Neural progenitor cell (in vitro differentiated cells): ENCODE data around the gene KAT2B. TPM values are rescaled to one million over a fixed set of nuclear protein-coding genes. Genes with fewer than 3 reads are reported as not detected.

ENCODE experiments used
- DNase-seq: peaks from one replicate; pipeline ENCODE4 v3.0.0-alpha.2; 2016; ENCODE audit warnings: low spot score
- H2AFZ ChIP-seq: fragments of 200-600 bp; sonication (generic); replicated peaks from 2 replicates; pipeline ENCODE4 v1.6.1; 2016; ENCODE audit warnings: antibody characterized with exemption
- H3F3A ChIP-seq: fragments of 200-600 bp; sonication (generic); 2 replicates; pipeline ENCODE4 v1.6.1; 2016; ENCODE audit warnings: antibody characterized with exemption, low read depth
- H3K27ac ChIP-seq: fragments of 200-600 bp; sonication (generic); 2 replicates; pipeline ENCODE4 v1.5.1; 2016; ENCODE audit warnings: mild to moderate bottlenecking
- H3K27me3 ChIP-seq: fragments of 200-600 bp; sonication (generic); 2 replicates; pipeline ENCODE4 v1.6.1; 2016; ENCODE audit warnings: mild to moderate bottlenecking, moderate library complexity
- H3K36me3 ChIP-seq: fragments of 200-600 bp; sonication (generic); 2 replicates; pipeline ENCODE4 v1.5.1; 2016
- H3K4me1 ChIP-seq: fragments of 200-600 bp; sonication (generic); 2 replicates; pipeline ENCODE4 v1.6.1; 2016; ENCODE audit warnings: mixed run types
- H3K4me2 ChIP-seq: fragments of 200-600 bp; sonication (generic); 2 replicates; pipeline ENCODE4 v1.6.1; 2016
- H3K4me3 ChIP-seq: fragments of 200-600 bp; sonication (generic); 2 replicates; pipeline ENCODE4 v1.5.1; 2016
- H3K79me2 ChIP-seq: fragments of 200-600 bp; sonication (generic); 2 replicates; pipeline ENCODE4 v1.6.1; 2016; ENCODE audit warnings: low read depth
- H3K9ac ChIP-seq: fragments of 200-600 bp; sonication (generic); 2 replicates; pipeline ENCODE4 v1.6.1; 2016
- H3K9me3 ChIP-seq: fragments of 200-600 bp; sonication (generic); 2 replicates; pipeline ENCODE4 v1.5.1; 2016; ENCODE audit warnings: low read depth
- H4K20me1 ChIP-seq: fragments of 200-600 bp; sonication (generic); 2 replicates; pipeline ENCODE4 v1.6.1; 2016; ENCODE audit warnings: low read depth
- H3K27ac Mint-ChIP-seq: 3 replicates; pipeline ENCODE4 v1.8.0; 2021; ENCODE audit warnings: mixed read lengths
- H3K27me3 Mint-ChIP-seq: 2 replicates; pipeline ENCODE4 v1.8.0; 2022; ENCODE audit warnings: low read depth, mild to moderate bottlenecking, inconsistent platforms, moderate library complexity, mixed read lengths; ENCODE audit not compliant: insufficient read depth
- H3K36me3 Mint-ChIP-seq: 3 replicates; pipeline ENCODE4 v1.8.0; 2021; ENCODE audit warnings: mixed read lengths
- H3K4me1 Mint-ChIP-seq: 3 replicates; pipeline ENCODE4 v1.8.0; 2021; ENCODE audit warnings: mixed read lengths
- H3K4me3 Mint-ChIP-seq: 3 replicates; pipeline ENCODE4 v1.8.0; 2021; ENCODE audit warnings: mild to moderate bottlenecking, moderate library complexity, mixed read lengths
- H3K9me3 Mint-ChIP-seq: 3 replicates; pipeline ENCODE4 v1.8.0; 2020; ENCODE audit warnings: mixed read lengths
- EZH2 ChIP-seq: fragments of 200-600 bp; sonication (generic); IDR thresholded peaks from 2 replicates; pipeline ENCODE4 v1.6.1; 2017; ENCODE audit warnings: antibody characterized with exemption, mild to moderate bottlenecking, moderate library complexity
- EZH2phosphoT487 ChIP-seq: fragments of 200-600 bp; sonication (generic); IDR thresholded peaks from 2 replicates; pipeline ENCODE4 v1.6.1; 2017; ENCODE audit warnings: antibody characterized with exemption
- total RNA-seq: library from RNA; depleted of rRNA; stranded (reverse); fragments of >200 nt; gene quantifications from 2 replicates; pipeline ENCODE4 v1.2.3, GENCODE V29; 2015; ENCODE audit warnings: low replicate concordance
- TF ChIP-seq, protein P1 (sequence below): fragments of 200-600 bp; sonication (generic); IDR thresholded peaks from 2 replicates; pipeline ENCODE4 v1.5.1; 2017; ENCODE audit warnings: antibody characterized with exemption, mild to moderate bottlenecking

KAT2B gene
- total RNA-seq, 1 donor from 2014 or later = 21.6 TPM

DNA sequence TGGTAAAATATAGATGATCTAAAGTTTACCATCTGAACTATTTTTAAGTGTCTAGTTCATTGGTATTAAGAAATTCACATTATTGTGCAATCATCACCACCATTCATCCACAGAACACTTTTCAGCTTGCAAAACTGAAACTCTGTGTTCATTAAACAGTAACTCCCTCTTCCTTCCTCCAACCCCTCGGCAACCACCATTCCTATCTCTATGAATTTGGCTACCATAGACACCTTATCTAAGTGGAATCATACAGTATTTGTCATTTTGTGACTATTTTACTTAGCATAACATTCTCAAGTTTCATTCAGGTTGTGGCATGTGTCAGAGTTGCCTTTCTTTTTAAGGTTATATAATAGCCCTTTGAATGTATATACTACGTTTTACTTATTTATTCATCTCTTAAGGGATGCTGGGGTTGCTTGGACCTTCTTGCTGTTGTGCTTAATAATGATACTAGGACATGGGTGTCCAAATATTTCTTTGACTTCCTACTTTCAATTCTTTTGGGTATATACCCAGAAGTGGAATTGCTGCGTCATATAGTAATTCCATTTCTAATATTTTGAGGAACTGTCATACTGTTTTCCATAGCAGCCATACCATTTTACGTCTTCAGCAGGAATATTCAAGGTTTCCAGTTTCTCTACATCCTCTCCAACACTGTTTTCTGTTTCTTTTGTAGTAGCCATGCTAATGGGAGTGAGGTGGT lies 20.9 kb downstream of the KAT2B start:
- Mint-ChIP-seq H3K4me3 (no peak overlapping the region), H3K27ac (no peak overlapping the region), H3K9me3 (no peaks in the 10 kb centered on the region), H3K36me3 (peaks cover 4% of the 10 kb centered on the region), H3K4me1 (peaks cover 10% of the 10 kb centered on the region), H3K27me3 (no peaks in the 10 kb centered on the region)
- no peak overlapping the region for H3K9ac ChIP-seq
- no peak for DNase-seq
- H3F3A ChIP-seq = peaks cover 9% of the 10 kb centered on the region
- no peaks in the 10 kb centered on the region for H3K9me3 ChIP-seq
- peaks cover 15% of the 10 kb centered on the region for H3K79me2 ChIP-seq
- H3K4me3 ChIP-seq = no peak overlapping the region
- H2AFZ ChIP-seq = no peak overlapping the region
- TF ChIP-seq, protein P1, sequence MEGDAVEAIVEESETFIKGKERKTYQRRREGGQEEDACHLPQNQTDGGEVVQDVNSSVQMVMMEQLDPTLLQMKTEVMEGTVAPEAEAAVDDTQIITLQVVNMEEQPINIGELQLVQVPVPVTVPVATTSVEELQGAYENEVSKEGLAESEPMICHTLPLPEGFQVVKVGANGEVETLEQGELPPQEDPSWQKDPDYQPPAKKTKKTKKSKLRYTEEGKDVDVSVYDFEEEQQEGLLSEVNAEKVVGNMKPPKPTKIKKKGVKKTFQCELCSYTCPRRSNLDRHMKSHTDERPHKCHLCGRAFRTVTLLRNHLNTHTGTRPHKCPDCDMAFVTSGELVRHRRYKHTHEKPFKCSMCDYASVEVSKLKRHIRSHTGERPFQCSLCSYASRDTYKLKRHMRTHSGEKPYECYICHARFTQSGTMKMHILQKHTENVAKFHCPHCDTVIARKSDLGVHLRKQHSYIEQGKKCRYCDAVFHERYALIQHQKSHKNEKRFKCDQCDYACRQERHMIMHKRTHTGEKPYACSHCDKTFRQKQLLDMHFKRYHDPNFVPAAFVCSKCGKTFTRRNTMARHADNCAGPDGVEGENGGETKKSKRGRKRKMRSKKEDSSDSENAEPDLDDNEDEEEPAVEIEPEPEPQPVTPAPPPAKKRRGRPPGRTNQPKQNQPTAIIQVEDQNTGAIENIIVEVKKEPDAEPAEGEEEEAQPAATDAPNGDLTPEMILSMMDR = no peak
- TF ChIP-seq EZH2 (no peak), EZH2phosphoT487 (no peak)
- H3K4me2 ChIP-seq = no peak overlapping the region
- H3K4me1 ChIP-seq = peaks cover 17% of the 10 kb centered on the region
- H4K20me1 ChIP-seq = peaks cover 12% of the 10 kb centered on the region
- no peaks in the 10 kb centered on the region for H3K27me3 ChIP-seq
- H3K27ac ChIP-seq = no peak overlapping the region
- no peaks in the 10 kb centered on the region for H3K36me3 ChIP-seq

DNA sequence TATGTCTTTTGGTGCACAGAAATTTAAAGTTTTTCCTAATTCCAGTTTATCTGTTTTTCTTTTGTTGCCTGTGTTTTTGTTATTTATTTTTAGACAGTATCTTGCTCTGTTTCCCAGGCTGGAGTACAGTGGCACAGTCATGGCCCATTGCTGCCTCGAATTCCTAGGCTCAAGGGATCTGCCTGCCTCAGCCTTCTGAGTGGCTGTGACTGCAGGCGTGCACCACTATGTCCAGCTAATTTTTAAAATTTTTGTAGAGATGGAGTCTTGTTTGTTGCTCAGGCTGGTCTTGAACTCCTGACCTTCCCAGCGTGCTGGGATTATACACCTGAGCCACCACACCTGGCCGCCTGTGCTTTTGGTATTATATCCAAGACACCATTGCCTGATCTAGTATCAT lies 22.8 kb downstream of the KAT2B start:
- H3K9me3 Mint-ChIP-seq = no peaks in the 10 kb centered on the region
- H2AFZ ChIP-seq = no peak overlapping the region
- H3K9ac ChIP-seq = no peak overlapping the region
- no peaks in the 10 kb centered on the region for H3K9me3 ChIP-seq
- peaks cover 7% of the 10 kb centered on the region for H4K20me1 ChIP-seq
- no peak for DNase-seq
- peaks cover 4% of the 10 kb centered on the region for H3K36me3 Mint-ChIP-seq
- H3K4me2 ChIP-seq = no peak overlapping the region
- H3K27ac Mint-ChIP-seq = no peak overlapping the region
- H3K27ac ChIP-seq = no peak overlapping the region
- H3K4me3 ChIP-seq = no peak overlapping the region
- peaks cover 9% of the 10 kb centered on the region for H3F3A ChIP-seq
- no peaks in the 10 kb centered on the region for H3K27me3 Mint-ChIP-seq
- H3K4me1 ChIP-seq = peaks cover 10% of the 10 kb centered on the region
- no peaks in the 10 kb centered on the region for H3K36me3 ChIP-seq
- H3K4me3 Mint-ChIP-seq = no peak overlapping the region
- H3K27me3 ChIP-seq = no peaks in the 10 kb centered on the region
- H3K79me2 ChIP-seq = peaks cover 15% of the 10 kb centered on the region
- H3K4me1 Mint-ChIP-seq = peaks cover 16% of the 10 kb centered on the region
- no peak for TF ChIP-seq EZH2phosphoT487
- TF ChIP-seq EZH2 = no peak
- TF ChIP-seq, protein P1 = no peak

GRCh38 chr3:20064387-20064786 lies 24.1 kb downstream of the KAT2B start:
- Histone ChIP-seq H3K36me3 (no peaks in the 10 kb centered on the region), H4K20me1 (peaks cover 7% of the 10 kb centered on the region), H3K4me1 (peaks cover 13% of the 10 kb centered on the region), H3K27ac (no peak overlapping the region), H3K4me2 (no peak overlapping the region), H3K9me3 (no peaks in the 10 kb centered on the region), H2AFZ (no peak overlapping the region), H3F3A (peaks cover 9% of the 10 kb centered on the region), H3K9ac (no peak overlapping the region), H3K27me3 (no peaks in the 10 kb centered on the region), H3K79me2 (peaks cover 15% of the 10 kb centered on the region), H3K4me3 (no peak overlapping the region)
- no peaks in the 10 kb centered on the region for H3K27me3 Mint-ChIP-seq
- no peak for TF ChIP-seq EZH2
- TF ChIP-seq EZH2phosphoT487 = no peak
- TF ChIP-seq, protein P1 = no peak
- peaks cover 16% of the 10 kb centered on the region for H3K4me1 Mint-ChIP-seq
- H3K9me3 Mint-ChIP-seq = no peaks in the 10 kb centered on the region
- DNase-seq = no peak
- H3K27ac Mint-ChIP-seq = peak overlapping the region; percentile 1
- H3K36me3 Mint-ChIP-seq = peaks cover 4% of the 10 kb centered on the region
- no peak overlapping the region for H3K4me3 Mint-ChIP-seq
